ENCODE data around the gene CCDC127.

Gene CCDC127

GRCh38 chr5:188488-189481, 29.2 kb downstream of the CCDC127 start:
- Histone ChIP-seq H3K9ac (ENCODE audit: low read depth, low read length) (no peak overlapping the region), H3K4me3 (ENCODE audit: low read depth, low read length) (no peak overlapping the region), H3K27ac (ENCODE audit: low read depth, low read length) (no peak overlapping the region), H3K36me3 (ENCODE audit: control insufficient read depth, insufficient read depth, low read length) (no peaks in the 10 kb centered on the region), H3K9me3 (ENCODE audit: control insufficient read depth, insufficient read depth, low read length) (no peaks in the 10 kb centered on the region), H3K27me3 (ENCODE audit: control insufficient read depth, insufficient read depth, low read length) (no peaks in the 10 kb centered on the region), H3K4me1 (ENCODE audit: control insufficient read depth, insufficient read depth, low read length) (peaks cover 9% of the 10 kb centered on the region; the same call in 1 of the 2 replicates)

GRCh38 chr5:187617-188451, 30.1 kb downstream of the CCDC127 start:
- Histone ChIP-seq H3K9me3 (ENCODE audit: control insufficient read depth, insufficient read depth, low read length) (no peaks in the 10 kb centered on the region), H3K4me3 (ENCODE audit: low read depth, low read length) (no peak overlapping the region), H3K27me3 (ENCODE audit: control insufficient read depth, insufficient read depth, low read length) (no peaks in the 10 kb centered on the region), H3K9ac (ENCODE audit: low read depth, low read length) (no peak overlapping the region), H3K4me1 (ENCODE audit: control insufficient read depth, insufficient read depth, low read length) (peaks cover 9% of the 10 kb centered on the region; the same call in 1 of the 2 replicates), H3K27ac (ENCODE audit: low read depth, low read length) (no peak overlapping the region), H3K36me3 (ENCODE audit: control insufficient read depth, insufficient read depth, low read length) (peaks cover 3% of the 10 kb centered on the region; the same call in 1 of the 2 replicates)

GRCh38 chr5:187042-187431, 30.9 kb downstream of the CCDC127 start:
- peaks cover 9% of the 10 kb centered on the region; the same call in 1 of the 2 replicates for H3K4me1 ChIP-seq (ENCODE audit: control insufficient read depth, insufficient read depth, low read length)
- H3K9me3 ChIP-seq (ENCODE audit: control insufficient read depth, insufficient read depth, low read length), result no peaks in the 10 kb centered on the region
- no peak overlapping the region for H3K27ac ChIP-seq (ENCODE audit: low read depth, low read length)
- no peak overlapping the region for H3K4me3 ChIP-seq (ENCODE audit: low read depth, low read length)
- H3K36me3 ChIP-seq (ENCODE audit: control insufficient read depth, insufficient read depth, low read length), result peaks cover 11% of the 10 kb centered on the region
- no peaks in the 10 kb centered on the region for H3K27me3 ChIP-seq (ENCODE audit: control insufficient read depth, insufficient read depth, low read length)
- H3K9ac ChIP-seq (ENCODE audit: low read depth, low read length), result no peak overlapping the region

GRCh38 chr5:186091-187041, 31.6 kb downstream of the CCDC127 start:
- no peaks in the 10 kb centered on the region for H3K9me3 ChIP-seq (ENCODE audit: control insufficient read depth, insufficient read depth, low read length)
- H3K4me3 ChIP-seq (ENCODE audit: low read depth, low read length), result no peak overlapping the region
- H3K27ac ChIP-seq (ENCODE audit: low read depth, low read length), result no peak overlapping the region
- no peak overlapping the region for H3K9ac ChIP-seq (ENCODE audit: low read depth, low read length)
- H3K27me3 ChIP-seq (ENCODE audit: control insufficient read depth, insufficient read depth, low read length), result no peaks in the 10 kb centered on the region
- peaks cover 17% of the 10 kb centered on the region for H3K36me3 ChIP-seq (ENCODE audit: control insufficient read depth, insufficient read depth, low read length)
- peaks cover 9% of the 10 kb centered on the region; the same call in 1 of the 2 replicates for H3K4me1 ChIP-seq (ENCODE audit: control insufficient read depth, insufficient read depth, low read length)

- Histone ChIP-seq H3K36me3 (ENCODE audit: control insufficient read depth, insufficient read depth, low read length) (peaks cover 20% of the 10 kb centered on the region), H3K4me3 (ENCODE audit: low read depth, low read length) (no peak overlapping the region), H3K9me3 (ENCODE audit: control insufficient read depth, insufficient read depth, low read length) (no peaks in the 10 kb centered on the region), H3K27ac (ENCODE audit: low read depth, low read length) (no peak overlapping the region), H3K27me3 (ENCODE audit: control insufficient read depth, insufficient read depth, low read length) (no peaks in the 10 kb centered on the region), H3K4me1 (ENCODE audit: control insufficient read depth, insufficient read depth, low read length) (peaks cover 12% of the 10 kb centered on the region; the same call in 1 of the 2 replicates), H3K9ac (ENCODE audit: low read depth, low read length) (no peak overlapping the region)
Measured at GRCh38 chr5:185095-186070, 32.6 kb downstream of the CCDC127 start.

- H3K27ac ChIP-seq (ENCODE audit: low read depth, low read length), result no peak overlapping the region
- H3K4me3 ChIP-seq (ENCODE audit: low read depth, low read length), result no peak overlapping the region
- no peaks in the 10 kb centered on the region for H3K9me3 ChIP-seq (ENCODE audit: control insufficient read depth, insufficient read depth, low read length)
- H3K9ac ChIP-seq (ENCODE audit: low read depth, low read length), result no peak overlapping the region
- no peaks in the 10 kb centered on the region for H3K27me3 ChIP-seq (ENCODE audit: control insufficient read depth, insufficient read depth, low read length)
- peaks cover 21% of the 10 kb centered on the region for H3K36me3 ChIP-seq (ENCODE audit: control insufficient read depth, insufficient read depth, low read length)
- H3K4me1 ChIP-seq (ENCODE audit: control insufficient read depth, insufficient read depth, low read length), result peaks cover 15% of the 10 kb centered on the region; the same call in 1 of the 2 replicates
Measured at GRCh38 chr5:184471-184870, 33.5 kb downstream of the CCDC127 start.

GRCh38 chr5:182126-182525, 35.8 kb downstream of the CCDC127 start:
- Histone ChIP-seq H3K4me1 (ENCODE audit: control insufficient read depth, insufficient read depth, low read length) (peaks cover 6% of the 10 kb centered on the region; the same call in 1 of the 2 replicates), H3K36me3 (ENCODE audit: control insufficient read depth, insufficient read depth, low read length) (peaks cover 21% of the 10 kb centered on the region), H3K27me3 (ENCODE audit: control insufficient read depth, insufficient read depth, low read length) (no peaks in the 10 kb centered on the region), H3K9ac (ENCODE audit: low read depth, low read length) (no peak overlapping the region), H3K4me3 (ENCODE audit: low read depth, low read length) (no peak overlapping the region), H3K27ac (ENCODE audit: low read depth, low read length) (no peak overlapping the region), H3K9me3 (ENCODE audit: control insufficient read depth, insufficient read depth, low read length) (no peaks in the 10 kb centered on the region)

- no peak overlapping the region for H3K27ac ChIP-seq (ENCODE audit: low read depth, low read length)
- no peak overlapping the region for H3K9ac ChIP-seq (ENCODE audit: low read depth, low read length)
- peaks cover 6% of the 10 kb centered on the region; the same call in 1 of the 2 replicates for H3K4me1 ChIP-seq (ENCODE audit: control insufficient read depth, insufficient read depth, low read length)
- no peak overlapping the region for H3K4me3 ChIP-seq (ENCODE audit: low read depth, low read length)
- H3K9me3 ChIP-seq (ENCODE audit: control insufficient read depth, insufficient read depth, low read length), result no peaks in the 10 kb centered on the region
- peaks cover 21% of the 10 kb centered on the region for H3K36me3 ChIP-seq (ENCODE audit: control insufficient read depth, insufficient read depth, low read length)
- H3K27me3 ChIP-seq (ENCODE audit: control insufficient read depth, insufficient read depth, low read length), result no peaks in the 10 kb centered on the region
Measured at GRCh38 chr5:181566-181965, 36.4 kb downstream of the CCDC127 start.

- Histone ChIP-seq H3K9me3 (ENCODE audit: control insufficient read depth, insufficient read depth, low read length) (no peaks in the 10 kb centered on the region), H3K36me3 (ENCODE audit: control insufficient read depth, insufficient read depth, low read length) (peaks cover 21% of the 10 kb centered on the region), H3K9ac (ENCODE audit: low read depth, low read length) (no peak overlapping the region), H3K4me3 (ENCODE audit: low read depth, low read length) (no peak overlapping the region), H3K4me1 (ENCODE audit: control insufficient read depth, insufficient read depth, low read length) (peaks cover 6% of the 10 kb centered on the region; the same call in 1 of the 2 replicates), H3K27ac (ENCODE audit: low read depth, low read length) (no peak overlapping the region), H3K27me3 (ENCODE audit: control insufficient read depth, insufficient read depth, low read length) (no peaks in the 10 kb centered on the region)
Measured at GRCh38 chr5:181160-181559, 36.8 kb downstream of the CCDC127 start.

Data from HUES48 (cell line).